Thyroid gland (tissue), 4 donors: ENCODE measurements around the gene ZNF175. TPM values are rescaled to one million over a fixed set of nuclear protein-coding genes. Genes with fewer than 3 reads are reported as not detected.

Experiments
- DNase-seq, 2 donors: peaks; one replicate each; pipeline ENCODE4 v3.0.0-alpha.2; 2019
- H3K27ac ChIP-seq, 3 donors: fragments of 200-600 bp; sonication (generic); 1 replicate in 2 of 3; 2 replicates in 1 of 3; pipeline ENCODE4 v1.5.1; 2016 to 2019; ENCODE audit warnings: mild to moderate bottlenecking in 1 of 3, moderate library complexity in 1 of 3
- H3K27me3 ChIP-seq: fragments of 200-600 bp; sonication (generic); one replicate; pipeline ENCODE4 v1.5.1; 2019
- H3K36me3 ChIP-seq, 2 donors: fragments of 200-600 bp; sonication (generic); one replicate each; pipeline ENCODE4 v1.5.1; 2016 to 2019
- H3K4me1 ChIP-seq, 2 donors: fragments of 200-600 bp; sonication (generic); one replicate each; pipeline ENCODE4 v1.5.1; 2017 to 2019
- H3K4me3 ChIP-seq, 3 donors: fragments of 200-600 bp; sonication (generic); replicated peaks in 1 of 3; 1 replicate in 2 of 3; 2 replicates in 1 of 3; pipeline ENCODE4 v1.5.1; 2016; ENCODE audit warnings: mild to moderate bottlenecking in 1 of 3
- H3K9me3 ChIP-seq: fragments of 200-600 bp; sonication (generic); one replicate; pipeline ENCODE4 v1.5.1; 2017
- POLR2A ChIP-seq, 2 donors: fragments of 450-650 bp; IDR thresholded peaks; one replicate each; pipeline ENCODE4 v1.6.1; 2017; ENCODE audit warnings: antibody characterized with exemption in 2 of 2, mild to moderate bottlenecking in 2 of 2, moderate library complexity in 1 of 2
- WGBS, 2 donors: methylation state at CpG; one replicate each; pipeline ENCODE4 v1.1.5; 2017; 5-methylcytosine and 5-hydroxymethylcytosine counted together
- intact Hi-C: fragments of 100-400 bp; cut with DNase I; formaldehyde crosslinking; loops from one replicate; pipeline ENCODE4 v1.15.1; 2023
- total RNA-seq, 4 donors: library from RNA; depleted of rRNA; stranded (reverse); fragments of >200 nt; gene quantifications; one replicate each; pipeline ENCODE4 v1.2.3, GENCODE V29; 2016
- TF ChIP-seq, protein P1 (sequence below), 6 experiments: fragments of 200-600 bp in 3 of 6; fragments of 450-650 bp in 3 of 6; sonication (generic) in 3 of 6; IDR thresholded peaks; one replicate each; pipeline ENCODE4 v1.5.1; 2016 to 2019; ENCODE audit warnings: antibody characterized with exemption in 6 of 6, mild to moderate bottlenecking in 2 of 6, inconsistent platforms in 1 of 6, moderate library complexity in 1 of 6

Gene ZNF175
- total RNA-seq, 4 donors from 2014 or later: 9.0 to 12.9 (median 9.4) TPM

DNA sequence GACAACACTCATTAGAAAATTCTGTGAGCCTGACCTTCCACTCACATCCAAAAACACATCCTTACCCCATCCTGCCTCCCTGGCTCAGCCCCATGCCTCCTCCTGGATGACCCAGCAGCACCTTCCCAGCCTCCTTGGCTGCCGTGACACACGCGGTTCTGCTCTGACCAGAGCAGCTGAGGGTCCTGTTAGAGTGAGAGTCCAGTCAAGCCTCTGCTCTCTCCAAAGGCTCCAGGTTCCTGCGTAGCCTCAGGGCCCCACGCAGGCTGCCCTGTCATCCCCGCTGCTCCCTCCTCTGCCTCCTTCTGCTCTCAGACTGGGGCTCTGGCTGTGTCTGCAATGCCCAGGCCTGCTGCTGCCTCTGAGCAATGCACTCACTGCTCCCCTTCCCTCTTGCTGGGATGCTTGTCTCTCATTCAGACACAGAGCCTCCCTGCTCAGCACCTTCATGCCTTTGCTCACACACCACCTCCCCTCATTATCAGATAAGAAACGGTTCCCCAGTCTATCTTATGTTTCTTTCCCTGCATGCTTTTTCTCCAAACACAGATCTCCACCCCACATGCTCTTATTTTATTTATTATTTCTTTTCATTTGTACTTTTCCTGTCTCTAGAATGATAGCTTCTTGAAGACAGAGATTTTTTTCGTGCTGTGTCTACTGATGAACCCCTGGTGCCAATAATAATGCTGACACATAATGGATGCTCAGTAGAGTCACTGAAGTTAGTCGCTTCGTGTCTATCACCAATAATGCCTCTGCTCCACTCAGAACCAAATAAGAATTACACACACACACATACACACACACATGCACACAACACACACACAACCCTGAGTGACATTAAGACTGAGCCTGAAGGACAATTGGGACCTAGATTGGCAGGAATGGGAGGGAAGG is 29.4 kb upstream of the ZNF175 start:
- H3K27ac ChIP-seq: no peak overlapping the region
- no peaks in the 10 kb centered on the region for H3K36me3 ChIP-seq
- no peak for DNase-seq
- intact Hi-C loops: no loop called here
- H3K4me3 ChIP-seq: no peak overlapping the region
- no peak for TF ChIP-seq POLR2A (IDR thresholded peaks at IDR 0.05)
- TF ChIP-seq, protein P1, sequence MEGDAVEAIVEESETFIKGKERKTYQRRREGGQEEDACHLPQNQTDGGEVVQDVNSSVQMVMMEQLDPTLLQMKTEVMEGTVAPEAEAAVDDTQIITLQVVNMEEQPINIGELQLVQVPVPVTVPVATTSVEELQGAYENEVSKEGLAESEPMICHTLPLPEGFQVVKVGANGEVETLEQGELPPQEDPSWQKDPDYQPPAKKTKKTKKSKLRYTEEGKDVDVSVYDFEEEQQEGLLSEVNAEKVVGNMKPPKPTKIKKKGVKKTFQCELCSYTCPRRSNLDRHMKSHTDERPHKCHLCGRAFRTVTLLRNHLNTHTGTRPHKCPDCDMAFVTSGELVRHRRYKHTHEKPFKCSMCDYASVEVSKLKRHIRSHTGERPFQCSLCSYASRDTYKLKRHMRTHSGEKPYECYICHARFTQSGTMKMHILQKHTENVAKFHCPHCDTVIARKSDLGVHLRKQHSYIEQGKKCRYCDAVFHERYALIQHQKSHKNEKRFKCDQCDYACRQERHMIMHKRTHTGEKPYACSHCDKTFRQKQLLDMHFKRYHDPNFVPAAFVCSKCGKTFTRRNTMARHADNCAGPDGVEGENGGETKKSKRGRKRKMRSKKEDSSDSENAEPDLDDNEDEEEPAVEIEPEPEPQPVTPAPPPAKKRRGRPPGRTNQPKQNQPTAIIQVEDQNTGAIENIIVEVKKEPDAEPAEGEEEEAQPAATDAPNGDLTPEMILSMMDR (IDR thresholded peaks at IDR 0.05): no peak
- WGBS, 2 donors: 53 to 62% methylated on average over 10 of the region's 10 CpGs
- H3K4me1 ChIP-seq: no peaks in the 10 kb centered on the region
- no peaks in the 10 kb centered on the region for H3K27me3 ChIP-seq
- no peaks in the 10 kb centered on the region for H3K9me3 ChIP-seq

DNA sequence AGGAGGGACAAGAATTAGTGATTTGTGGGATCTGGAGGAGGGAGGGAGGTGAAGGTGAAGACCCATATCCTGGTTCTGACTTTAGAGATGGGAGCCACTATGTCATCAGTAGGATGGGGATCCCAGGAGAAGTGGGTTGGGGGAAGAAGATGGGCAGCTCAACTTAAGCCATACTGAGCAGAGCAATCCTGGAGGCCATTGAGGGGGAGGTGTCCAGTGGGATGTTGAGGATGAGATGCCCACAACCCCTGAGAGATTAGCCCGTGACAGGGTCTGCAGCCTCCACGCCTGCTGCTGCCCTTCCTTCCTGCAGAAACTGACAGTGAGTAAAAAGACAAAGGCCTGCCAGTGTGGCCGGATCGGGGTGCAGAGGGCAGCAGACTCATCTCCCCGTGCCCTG is 28.4 kb upstream of the ZNF175 start:
- no peaks in the 10 kb centered on the region for H3K9me3 ChIP-seq
- intact Hi-C loops: no loop called here
- H3K27me3 ChIP-seq: no peaks in the 10 kb centered on the region
- no peaks in the 10 kb centered on the region for H3K4me1 ChIP-seq
- no peak overlapping the region for H3K27ac ChIP-seq
- TF ChIP-seq, protein P1 (IDR thresholded peaks at IDR 0.05): no peak
- TF ChIP-seq POLR2A (IDR thresholded peaks at IDR 0.05): no peak
- WGBS, 2 donors: 67 to 74% methylated on average over 5 of the region's 5 CpGs
- H3K4me3 ChIP-seq: no peak overlapping the region
- no peaks in the 10 kb centered on the region for H3K36me3 ChIP-seq
- DNase-seq: no peak

DNA sequence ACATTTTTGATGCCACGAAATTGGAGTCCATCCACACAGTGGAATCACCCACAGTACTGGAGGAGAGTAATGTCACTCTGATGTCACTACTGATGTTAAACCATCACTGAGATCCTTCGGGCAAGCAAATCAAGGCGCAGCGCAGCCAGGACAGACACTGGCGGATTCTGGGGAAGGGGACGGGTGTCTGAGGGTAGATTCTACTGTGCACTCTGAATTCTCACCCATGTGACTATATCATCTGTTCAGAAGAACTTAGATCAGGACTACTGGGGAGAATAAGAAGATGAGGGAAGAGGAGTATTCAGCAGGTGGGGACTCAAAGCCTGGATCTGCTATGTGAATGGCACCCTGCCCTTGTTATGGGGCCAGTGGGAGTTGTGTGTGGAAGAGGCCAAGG is 27.0 kb upstream of the ZNF175 start:
- intact Hi-C loops: no loop called here
- H3K27ac ChIP-seq: no peak overlapping the region
- H3K36me3 ChIP-seq: no peaks in the 10 kb centered on the region
- H3K27me3 ChIP-seq: no peaks in the 10 kb centered on the region
- H3K4me1 ChIP-seq: no peaks in the 10 kb centered on the region
- H3K9me3 ChIP-seq: no peaks in the 10 kb centered on the region
- no peak overlapping the region for H3K4me3 ChIP-seq
- no peak for DNase-seq
- 80 to 88% methylated on average over 6 of the region's 6 CpGs for WGBS, 2 donors
- TF ChIP-seq, protein P1 (IDR thresholded peaks at IDR 0.05): no peak
- TF ChIP-seq POLR2A (IDR thresholded peaks at IDR 0.05): no peak

DNA sequence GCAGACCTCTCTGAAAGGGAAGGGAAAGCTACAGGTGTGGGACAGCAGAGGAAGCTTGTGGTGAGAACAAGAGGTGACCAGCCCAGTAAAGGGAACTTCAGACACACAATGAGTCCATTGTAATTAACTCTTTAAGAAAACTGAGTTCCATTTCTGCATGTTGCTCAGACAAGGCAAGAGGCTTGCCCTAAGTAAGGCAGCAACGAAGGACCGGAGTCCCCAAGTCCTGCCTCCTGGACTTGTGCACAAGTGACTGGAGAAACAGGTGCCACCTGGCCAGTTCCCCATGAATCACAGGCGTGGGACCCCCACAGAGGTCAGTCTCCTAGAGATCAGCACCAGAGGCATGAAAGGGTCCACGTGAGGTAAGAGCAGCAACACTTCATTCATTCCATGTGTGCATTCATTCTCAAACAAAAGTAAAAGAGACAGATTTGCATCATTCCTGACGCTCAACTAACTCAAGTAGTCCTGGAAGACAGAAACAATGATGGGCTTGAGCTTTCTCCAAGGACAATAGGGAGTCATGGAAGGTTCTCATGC is 24.9 kb upstream of the ZNF175 start:
- Histone ChIP-seq H3K4me3 (no peak overlapping the region), H3K27ac (no peak overlapping the region), H3K36me3 (no peaks in the 10 kb centered on the region), H3K9me3 (no peaks in the 10 kb centered on the region), H3K27me3 (no peaks in the 10 kb centered on the region), H3K4me1 (no peaks in the 10 kb centered on the region)
- TF ChIP-seq POLR2A (IDR thresholded peaks at IDR 0.05): no peak
- TF ChIP-seq, protein P1 (IDR thresholded peaks at IDR 0.05): no peak
- 62 to 73% methylated on average over 4 to 5 of the region's 5 CpGs for WGBS, 2 donors
- DNase-seq: no peak
- intact Hi-C loops: no loop called here
